H1 (cell line): ENCODE data around the gene STX11. TPM values are rescaled to one million over a fixed set of nuclear protein-coding genes. Genes with fewer than 3 reads are reported as not detected.

ENCODE experiments used
- CTCF ChIA-PET: fragments of 300-600 bp; sonication (Branson Sonifier 250); formaldehyde crosslinking; loops from one replicate; lab custom pipeline; 2021; ENCODE audit not compliant: partially characterized antibody; lab: Charles Lee
- POLR2A ChIA-PET: fragments of 300-600 bp; sonication (Branson Sonifier 250); formaldehyde crosslinking; loops from one replicate; lab custom pipeline; 2021; ENCODE audit warnings: inconsistent platforms; ENCODE audit not compliant: partially characterized antibody; lab: Charles Lee
- DNase-seq, 2 experiments: peaks; one replicate each; pipeline versions ENCODE4 v3.0.0 to v3.0.0-alpha.2; 2010 to 2022; ENCODE audit warnings: low spot score in 2 of 2, low read depth in 1 of 2, mixed read lengths in 1 of 2
- FAIRE-seq: peaks from 2 replicates; lab custom pipeline; 2011; peaks lifted over from hg19 to GRCh38; lab: Jason Lieb, UNC
- H2AFZ ChIP-seq: 2 replicates; pipeline ENCODE4 v1.8.1; 2012; ENCODE audit warnings: low read length, inconsistent platforms
- H2AK5ac ChIP-seq: 2 replicates; pipeline ENCODE4 v1.6.1; 2013; ENCODE audit warnings: low read depth, low read length
- H2BK120ac ChIP-seq: replicated peaks from 2 replicates; pipeline ENCODE3; 2013; ENCODE audit warnings: low read depth, low read length, inconsistent platforms
- H2BK12ac ChIP-seq: 2 replicates; pipeline ENCODE4 v1.6.1; 2013; ENCODE audit warnings: low read depth, low read length
- H2BK15ac ChIP-seq: 2 replicates; pipeline ENCODE4 v1.6.1; 2013; ENCODE audit warnings: low read length
- H2BK20ac ChIP-seq: 2 replicates; pipeline ENCODE4 v1.6.1; 2013; ENCODE audit warnings: low read length
- H2BK5ac ChIP-seq: 2 replicates; pipeline ENCODE4 v1.6.1; 2013; ENCODE audit warnings: low read depth, low read length
- H3K14ac ChIP-seq: 2 replicates; pipeline ENCODE4 v1.6.1; 2013; ENCODE audit warnings: inconsistent platforms; ENCODE audit not compliant: insufficient read length
- H3K18ac ChIP-seq: 2 replicates; pipeline ENCODE4 v1.6.1; 2013; ENCODE audit warnings: low read length; ENCODE audit errors: extremely low read depth
- H3K23ac ChIP-seq: 2 replicates; pipeline ENCODE4 v1.6.1; 2013; ENCODE audit warnings: inconsistent platforms; ENCODE audit not compliant: insufficient read length
- H3K23me2 ChIP-seq: 2 replicates; pipeline ENCODE4 v1.6.1; 2013; ENCODE audit warnings: low read depth, low read length
- H3K27ac ChIP-seq: 2 replicates; pipeline ENCODE4 v1.6.1; 2011; ENCODE audit warnings: low read depth, low read length, inconsistent platforms
- H3K27me3 ChIP-seq, 4 experiments: replicated peaks in 1 of 4; 1 replicate in 1 of 4; 2 replicates in 3 of 4; pipeline versions ENCODE4 v1.6.1 to v1.8.1; 2011 to 2013; ENCODE audit warnings: low read length in 3 of 4, mild to moderate bottlenecking in 3 of 4, inconsistent platforms in 2 of 4, mixed read lengths in 2 of 4, moderate library complexity in 1 of 4; ENCODE audit not compliant: control insufficient read depth in 3 of 4, insufficient read depth in 3 of 4; ENCODE audit errors: extremely low read depth in 1 of 4
- H3K36me3 ChIP-seq, 4 experiments: 2 replicates each; pipeline versions ENCODE4 v1.6.1 to v1.8.1; 2011 to 2013; ENCODE audit warnings: mild to moderate bottlenecking in 4 of 4, low read length in 3 of 4, moderate library complexity in 2 of 4, control low read depth in 1 of 4, inconsistent platforms in 1 of 4; ENCODE audit not compliant: insufficient read depth in 4 of 4, control insufficient read depth in 2 of 4
- H3K4ac ChIP-seq: replicated peaks from 2 replicates; pipeline ENCODE3; 2013; ENCODE audit warnings: low read length, low read depth, mixed read lengths, inconsistent platforms; ENCODE audit not compliant: insufficient read length
- H3K4me1 ChIP-seq, 4 experiments: replicated peaks in 1 of 4; 1 replicate in 1 of 4; 2 replicates in 3 of 4; pipeline versions ENCODE4 v1.6.1 to v1.8.1; 2011 to 2013; ENCODE audit warnings: low read length in 3 of 4, inconsistent platforms in 2 of 4, mixed read lengths in 1 of 4; ENCODE audit not compliant: insufficient read depth in 4 of 4, control insufficient read depth in 3 of 4
- H3K4me2 ChIP-seq, 2 experiments: 2 replicates each; pipeline versions ENCODE4 v1.6.1 to v1.8.1; 2011 to 2013; ENCODE audit warnings: low read depth in 2 of 2, low read length in 2 of 2, control low read depth in 1 of 2, inconsistent platforms in 1 of 2, mild to moderate bottlenecking in 1 of 2; ENCODE audit not compliant: insufficient read depth in 1 of 2
- H3K4me3 ChIP-seq, 4 experiments: fragments of 200-600, 300-600 bp in 1 of 4; sonication (generic), shearing (Covaris generic), sonication (Bioruptor Twin) in 1 of 4; 2 replicates each; pipeline versions ENCODE4 v1.5.1 to v1.8.1; 2011 to 2016; ENCODE audit warnings: low read length in 4 of 4, low read depth in 3 of 4, control low read depth in 2 of 4, inconsistent platforms in 2 of 4, mild to moderate bottlenecking in 2 of 4, mixed read lengths in 1 of 4, moderate library complexity in 1 of 4; ENCODE audit not compliant: insufficient read depth in 2 of 4; ENCODE audit errors: extremely low read depth in 1 of 4
- H3K56ac ChIP-seq: replicated peaks from 2 replicates; pipeline ENCODE3; 2013; ENCODE audit warnings: low read depth, mild to moderate bottlenecking, mixed read lengths, low read length, inconsistent platforms; ENCODE audit not compliant: insufficient read length
- H3K79me1 ChIP-seq: 2 replicates; pipeline ENCODE4 v1.6.1; 2013; ENCODE audit warnings: low read depth, low read length, control low read depth
- H3K79me2 ChIP-seq, 2 experiments: 2 replicates each; pipeline versions ENCODE4 v1.6.1 to v1.8.1; 2012 to 2013; ENCODE audit warnings: low read length in 2 of 2, mild to moderate bottlenecking in 2 of 2, inconsistent platforms in 1 of 2; ENCODE audit not compliant: insufficient read depth in 2 of 2, control insufficient read depth in 1 of 2
- H3K9ac ChIP-seq, 4 experiments: replicated peaks in 1 of 4; 1 replicate in 1 of 4; 2 replicates in 3 of 4; pipeline versions ENCODE4 v1.6.1 to v1.8.1; 2011 to 2013; ENCODE audit warnings: low read depth in 3 of 4, low read length in 3 of 4, control low read depth in 2 of 4, mild to moderate bottlenecking in 2 of 4, moderate library complexity in 2 of 4, inconsistent platforms in 1 of 4; ENCODE audit errors: extremely low read depth in 1 of 4
- H3K9me3 ChIP-seq, 2 experiments: 2 replicates each; pipeline versions ENCODE4 v1.6.1 to v1.8.1; 2012 to 2013; ENCODE audit warnings: mild to moderate bottlenecking in 2 of 2, moderate library complexity in 2 of 2, control low read depth in 1 of 2, inconsistent platforms in 1 of 2, low read depth in 1 of 2, low read length in 1 of 2, mixed read lengths in 1 of 2; ENCODE audit not compliant: insufficient read depth in 2 of 2
- H4K20me1 ChIP-seq, 2 experiments: replicated peaks in 1 of 2; 2 replicates each; pipeline versions ENCODE3 to v1.8.1; 2011 to 2013; ENCODE audit warnings: inconsistent platforms in 2 of 2, low read length in 2 of 2, mild to moderate bottlenecking in 1 of 2; ENCODE audit not compliant: insufficient read depth in 2 of 2, control insufficient read depth in 1 of 2
- H4K5ac ChIP-seq: 2 replicates; pipeline ENCODE4 v1.6.1; 2013; ENCODE audit warnings: low read length, low read depth, mixed read lengths, inconsistent platforms; ENCODE audit not compliant: insufficient read length
- H4K8ac ChIP-seq: 2 replicates; pipeline ENCODE4 v1.8.0; 2013; ENCODE audit warnings: mild to moderate bottlenecking, moderate library complexity, low read length, inconsistent platforms; ENCODE audit not compliant: insufficient read depth; ENCODE audit errors: extremely low read depth
- H4K91ac ChIP-seq: replicated peaks from 2 replicates; pipeline ENCODE3; 2013; ENCODE audit warnings: low read length, mixed read lengths, inconsistent platforms; ENCODE audit not compliant: insufficient read length
- ASH2L ChIP-seq: fragments of 200-600, 300-600 bp; sonication (generic); IDR thresholded peaks from one replicate; pipeline ENCODE4 v1.7.1; 2017; ENCODE audit warnings: low read length
- NRF1 ChIP-seq: IDR thresholded peaks from 2 replicates; pipeline ENCODE4 v1.6.1; 2011; ENCODE audit warnings: mild to moderate bottlenecking, low read depth, low read length, improper control_type of control experiment
- WGBS, 2 experiments: shearing (Covaris generic) in 1 of 2; methylation state at CpG; one replicate each; pipeline versions ENCODE4 v1.1.6 to v1.1.7; 2013 to 2015; ENCODE audit warnings: low lambda C conversion rate in 2 of 2, mixed read lengths in 2 of 2, inconsistent platforms in 1 of 2, low coverage in 1 of 2, missing lambda C conversion rate in 1 of 2; ENCODE audit not compliant: insufficient replicate concordance in 2 of 2, insufficient coverage in 1 of 2, insufficient read length in 1 of 2; ENCODE audit errors: extremely low coverage in 1 of 2, missing lambda C conversion rate in 1 of 2; 5-methylcytosine and 5-hydroxymethylcytosine counted together
- polyA plus RNA-seq, 7 experiments: library from polyadenylated mRNA; depleted of rRNA in 3 of 7; stranded (reverse) in 5 of 7; unstranded in 2 of 7; fragments of >200 nt in 5 of 7; fragments of 200-250 nt in 2 of 7; gene quantifications; 1 replicate in 5 of 7; 2 replicates in 1 of 7; 4 replicates in 1 of 7; pipeline versions ENCODE4 v1.2.1 to v1.2.3, GENCODE V29; 2011 to 2013; ENCODE audit warnings: missing spikeins in 2 of 7, mixed read lengths in 2 of 7
- total RNA-seq: library from RNA; stranded (reverse); fragmentation: NEBNext Ultra II Directional; extraction: Animal tissue kit (Norgen Biotek cat#: 25700); gene quantifications from 2 replicates; pipeline ENCODE4 v1.2.1, GENCODE V29; 2021

Gene STX11
- total and polyA plus RNA-seq, 2 of the 8 experiments (the other 6 are each of a cell fraction or from before 2014, with no cell fraction given), result 0.15 to 0.34 TPM

GRCh38 chr6:144123836-144124235, 26.5 kb upstream of the STX11 start:
- Histone ChIP-seq H3K9me3 (no peaks in the 10 kb centered on the region), H4K5ac (no peak overlapping the region), H3K56ac (no peak overlapping the region), H4K8ac (no peak overlapping the region), H3K27ac (no peak overlapping the region), H3K14ac (no peak overlapping the region), H3K36me3 (no peaks in the 10 kb centered on the region), H2BK15ac (no peak overlapping the region), H3K9ac (no peak overlapping the region), H4K91ac (no peak overlapping the region), H3K23ac (no peak overlapping the region), H3K79me2 (no peaks in the 10 kb centered on the region), H3K18ac (no peak overlapping the region), H4K20me1 (no peaks in the 10 kb centered on the region), H3K4me3 (no peak overlapping the region), H2BK12ac (no peak overlapping the region), H2BK5ac (no peak overlapping the region), H2BK20ac (no peak overlapping the region), H2AK5ac (no peak overlapping the region), H3K23me2 (no peaks in the 10 kb centered on the region), H2BK120ac (no peak overlapping the region), H3K4me2 (no peak overlapping the region), H3K79me1 (no peaks in the 10 kb centered on the region), H3K27me3 (no peaks in the 10 kb centered on the region), H3K4ac (no peak overlapping the region), H3K4me1 (no peaks in the 10 kb centered on the region), H2AFZ (no peak overlapping the region)
- DNase-seq (no peak), FAIRE-seq (no peak)
- POLR2A ChIA-PET, result interaction anchor here (1.1 kb wide), 2 partner anchors 21 to 93 kb away, joined by 3 read pairs; no protein-coding TSS in a partner anchor
- TF ChIP-seq ASH2L (no peak), NRF1 (no peak)
- CTCF ChIA-PET, result interaction anchor here (0.8 to 0.9 kb wide), 2 partner anchors 15 to 111 kb away, joined by 3 to 4 read pairs; no protein-coding TSS in a partner anchor
- WGBS, 2 experiments, result 90% methylated on average over 2 of the region's 2 CpGs; no CpG with 5 or more reads in 1 of the 2 experiments
